Breast epithelium (tissue), 4 donors: ENCODE data around the gene KRTAP19-8. TPM values are rescaled to one million over a fixed set of nuclear protein-coding genes. Genes with fewer than 3 reads are reported as not detected.

Experiments
- DNase-seq, 2 donors: peaks; one replicate each; pipeline ENCODE4 v3.0.0-alpha.2; 2019; ENCODE audit warnings: low spot score in 2 of 2
- H3K27ac ChIP-seq, 2 donors: fragments of 200-600 bp; sonication (generic) in 1 of 2; one replicate each; pipeline ENCODE4 v1.5.1; 2016 to 2019; ENCODE audit warnings: mild to moderate bottlenecking in 1 of 2
- H3K27me3 ChIP-seq, 2 donors: fragments of 200-600 bp; sonication (generic) in 1 of 2; one replicate each; pipeline versions ENCODE4 v1.5.1 to v1.6.0; 2017 to 2019; ENCODE audit warnings: control low read depth in 1 of 2, mild to moderate bottlenecking in 1 of 2
- H3K36me3 ChIP-seq: fragments of 200-600 bp; one replicate; pipeline ENCODE4 v1.5.1; 2019
- H3K4me1 ChIP-seq, 2 donors: fragments of 200-600 bp; sonication (generic); one replicate each; pipeline ENCODE4 v1.5.1; 2016 to 2019; ENCODE audit warnings: control low read depth in 1 of 2
- H3K4me3 ChIP-seq, 3 donors: fragments of 200-600 bp; sonication (generic); 1 replicate in 2 of 3; 2 replicates in 1 of 3; pipeline ENCODE4 v1.5.1; 2016 to 2019; ENCODE audit warnings: mild to moderate bottlenecking in 3 of 3, moderate library complexity in 2 of 3
- H3K9me3 ChIP-seq, 2 donors: fragments of 200-600 bp; sonication (generic) in 1 of 2; one replicate each; pipeline ENCODE4 v1.5.1; 2016 to 2019; ENCODE audit warnings: control low read depth in 1 of 2
- POLR2A ChIP-seq: fragments of 450-650 bp; IDR thresholded peaks from one replicate; pipeline ENCODE4 v1.6.1; 2016; ENCODE audit warnings: antibody characterized with exemption, mild to moderate bottlenecking, moderate library complexity
- POLR2AphosphoS5 ChIP-seq, 3 donors: sonication (generic); formaldehyde crosslinking; IDR thresholded peaks; one replicate each; pipeline ENCODE4 v1.6.1; 2017; ENCODE audit warnings: antibody characterized with exemption in 3 of 3
- intact Hi-C: fragments of 100-400 bp; cut with DNase I; formaldehyde crosslinking; loops from one replicate; pipeline ENCODE4 v1.15.1; 2023; ENCODE audit warnings: low total_unique reads
- total RNA-seq, 3 donors: library from RNA; depleted of rRNA; stranded (reverse); fragments of >200 nt; gene quantifications; one replicate each; pipeline ENCODE4 v1.1.0, GENCODE V29; 2016
- TF ChIP-seq, protein P1 (sequence below), 3 donors: fragments of 450-650 bp; IDR thresholded peaks; one replicate each; pipeline ENCODE4 v1.5.1; 2016 to 2017; ENCODE audit warnings: antibody characterized with exemption in 3 of 3, mild to moderate bottlenecking in 3 of 3, moderate library complexity in 3 of 3

KRTAP19-8 gene, protein sequence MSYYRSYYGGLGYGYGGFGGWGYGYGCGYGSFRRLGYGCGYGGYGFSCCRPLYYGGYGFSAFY
- not detected for total RNA-seq

DNA sequence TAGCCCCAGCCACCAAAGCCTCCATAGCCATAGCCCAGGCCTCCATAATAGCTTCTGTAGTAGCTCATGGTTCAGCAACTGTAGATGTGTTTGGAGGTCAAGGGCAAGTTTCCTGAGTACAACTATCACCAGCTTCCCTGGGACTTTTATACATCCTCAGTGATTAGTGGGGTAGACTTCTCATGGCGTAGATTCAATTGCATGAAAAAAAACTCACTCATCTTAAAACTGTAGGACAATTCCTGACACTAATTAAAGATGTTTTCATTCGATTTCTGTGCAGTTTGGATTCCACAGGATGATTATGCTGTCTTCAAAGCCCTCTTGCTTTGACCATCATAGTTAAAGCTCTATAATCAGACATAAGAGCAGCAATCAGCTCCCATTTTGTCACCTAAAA lies at the start of gene KRTAP19-8:
Gene KRTAP19-8, minus strand, starts transcription at position 101 of the 400 bp plus-strand sequence. Its CDS starts 33 bp downstream, at position 68.
- Histone ChIP-seq H3K27ac (no peak within 1 kb of the TSS), H3K9me3 (peaks cover 0 to 5% of the 10 kb centered on the region in 2 donors), H3K4me1 (no peaks in the 10 kb centered on the region), H3K27me3 (no peaks in the 10 kb centered on the region), H3K4me3 (no peak within 1 kb of the TSS), H3K36me3 (no peaks in the 10 kb centered on the region)
- no peak for DNase-seq
- TF ChIP-seq POLR2AphosphoS5 (IDR thresholded peaks at IDR 0.05), result no peak
- TF ChIP-seq, protein P1, sequence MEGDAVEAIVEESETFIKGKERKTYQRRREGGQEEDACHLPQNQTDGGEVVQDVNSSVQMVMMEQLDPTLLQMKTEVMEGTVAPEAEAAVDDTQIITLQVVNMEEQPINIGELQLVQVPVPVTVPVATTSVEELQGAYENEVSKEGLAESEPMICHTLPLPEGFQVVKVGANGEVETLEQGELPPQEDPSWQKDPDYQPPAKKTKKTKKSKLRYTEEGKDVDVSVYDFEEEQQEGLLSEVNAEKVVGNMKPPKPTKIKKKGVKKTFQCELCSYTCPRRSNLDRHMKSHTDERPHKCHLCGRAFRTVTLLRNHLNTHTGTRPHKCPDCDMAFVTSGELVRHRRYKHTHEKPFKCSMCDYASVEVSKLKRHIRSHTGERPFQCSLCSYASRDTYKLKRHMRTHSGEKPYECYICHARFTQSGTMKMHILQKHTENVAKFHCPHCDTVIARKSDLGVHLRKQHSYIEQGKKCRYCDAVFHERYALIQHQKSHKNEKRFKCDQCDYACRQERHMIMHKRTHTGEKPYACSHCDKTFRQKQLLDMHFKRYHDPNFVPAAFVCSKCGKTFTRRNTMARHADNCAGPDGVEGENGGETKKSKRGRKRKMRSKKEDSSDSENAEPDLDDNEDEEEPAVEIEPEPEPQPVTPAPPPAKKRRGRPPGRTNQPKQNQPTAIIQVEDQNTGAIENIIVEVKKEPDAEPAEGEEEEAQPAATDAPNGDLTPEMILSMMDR (IDR thresholded peaks at IDR 0.05), result no peak
- no peak for TF ChIP-seq POLR2A
- intact Hi-C loops, result no loop called here

DNA sequence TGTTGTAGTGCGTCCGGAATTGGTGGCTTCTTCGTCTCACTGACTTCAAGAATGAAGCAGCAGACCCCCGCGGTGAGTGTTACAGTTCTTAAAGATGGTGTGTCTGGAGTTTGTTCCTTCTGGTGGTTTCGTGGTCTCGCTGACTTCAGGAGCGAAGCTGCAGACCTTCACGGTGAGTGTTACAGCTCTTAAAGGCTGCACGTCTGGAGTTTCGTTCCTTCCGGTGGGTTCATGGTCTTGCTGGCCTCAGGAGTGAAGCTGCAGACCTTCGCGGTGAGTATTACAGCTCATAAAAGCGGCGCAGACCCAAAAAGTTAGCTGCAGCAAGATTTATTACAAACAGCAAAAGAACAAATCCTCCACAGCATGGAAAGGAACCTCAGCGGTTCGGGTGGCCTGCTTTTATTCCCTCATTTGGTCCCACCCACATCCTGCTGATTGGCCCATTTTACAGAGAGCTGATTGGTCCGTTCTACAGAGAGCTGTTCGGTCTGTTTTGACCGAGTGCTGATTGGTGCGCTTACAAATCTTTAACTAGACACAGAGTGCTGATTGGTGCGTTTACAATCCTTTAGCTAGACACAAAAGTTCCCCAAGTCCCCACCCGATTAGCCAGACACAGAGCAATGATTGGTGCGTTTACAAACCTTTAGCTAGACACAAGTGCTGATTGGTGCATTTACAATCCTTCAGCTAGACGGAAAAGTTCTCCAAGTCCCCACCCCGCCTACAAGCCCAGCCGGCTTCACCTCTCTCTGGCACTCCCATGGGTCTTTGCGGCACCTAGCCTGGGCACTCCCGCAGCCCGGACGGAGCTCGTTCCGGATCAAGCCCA lies 49.6 kb upstream of the KRTAP19-8 start:
- DNase-seq, result no peak
- Histone ChIP-seq H3K27ac (no peak overlapping the region), H3K9me3 (no peaks in the 10 kb centered on the region), H3K27me3 (no peaks in the 10 kb centered on the region), H3K4me1 (no peaks in the 10 kb centered on the region), H3K4me3 (no peak overlapping the region), H3K36me3 (no peaks in the 10 kb centered on the region)
- intact Hi-C loops, result no loop called here
- TF ChIP-seq, protein P1 (IDR thresholded peaks at IDR 0.05), result no peak
- TF ChIP-seq POLR2AphosphoS5 (IDR thresholded peaks at IDR 0.05) (no peak), POLR2A (no peak)

DNA sequence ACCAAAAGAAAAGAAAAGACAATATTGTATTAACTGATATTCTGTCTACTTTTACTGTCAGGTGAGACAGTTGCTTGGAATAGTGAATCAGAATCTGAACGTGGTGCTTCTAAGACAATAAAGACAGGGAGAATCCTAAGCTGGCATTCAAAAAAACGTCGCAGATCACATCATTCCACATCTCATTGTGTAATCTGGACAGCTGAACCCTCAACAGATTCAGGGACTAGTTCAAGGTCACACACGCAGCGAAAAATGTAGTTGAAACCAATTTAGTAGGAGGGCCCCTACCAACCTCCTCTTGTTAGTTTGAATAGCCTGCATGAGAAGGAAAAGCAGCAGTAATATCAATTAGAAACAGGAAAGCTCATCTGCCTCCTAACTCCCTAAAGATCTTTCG lies 46.4 kb upstream of the KRTAP19-8 start:
- Histone ChIP-seq H3K27me3 (no peaks in the 10 kb centered on the region), H3K4me3 (no peak overlapping the region), H3K36me3 (no peaks in the 10 kb centered on the region), H3K4me1 (no peaks in the 10 kb centered on the region), H3K27ac (no peak overlapping the region), H3K9me3 (no peaks in the 10 kb centered on the region)
- intact Hi-C loops, result no loop called here
- TF ChIP-seq, protein P1 (IDR thresholded peaks at IDR 0.05), result no peak
- DNase-seq, result no peak

DNA sequence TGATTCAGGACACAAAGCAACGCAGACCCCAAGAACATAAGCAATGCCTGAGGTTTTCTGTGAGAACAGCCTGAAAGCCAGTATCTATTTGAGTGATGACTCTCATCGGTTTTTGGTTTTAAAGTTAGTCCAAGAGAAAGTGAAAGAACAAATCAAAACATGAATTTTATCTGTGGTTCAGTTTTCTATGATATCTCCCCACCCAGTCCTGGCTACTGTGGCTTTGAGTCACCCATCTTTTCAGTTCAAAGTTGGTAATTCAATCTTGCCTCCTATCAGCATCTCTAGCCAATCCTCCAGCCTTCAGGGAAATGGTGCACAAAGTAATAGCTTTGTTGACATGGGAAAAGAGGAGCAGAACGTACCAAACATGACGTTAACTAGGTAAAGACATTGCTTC lies 40.5 kb upstream of the KRTAP19-8 start:
- Histone ChIP-seq H3K9me3 (no peaks in the 10 kb centered on the region), H3K27me3 (no peaks in the 10 kb centered on the region), H3K4me3 (no peak overlapping the region), H3K36me3 (no peaks in the 10 kb centered on the region), H3K4me1 (no peaks in the 10 kb centered on the region), H3K27ac (no peak overlapping the region)
- no peak for DNase-seq
- TF ChIP-seq, protein P1 (IDR thresholded peaks at IDR 0.05), result no peak
- no peak for TF ChIP-seq POLR2A
- no peak for TF ChIP-seq POLR2AphosphoS5 (IDR thresholded peaks at IDR 0.05)
- intact Hi-C loops, result loop anchor here (2.0 kb wide), 1 partner anchor 56 kb away; no protein-coding TSS in a partner anchor

DNA sequence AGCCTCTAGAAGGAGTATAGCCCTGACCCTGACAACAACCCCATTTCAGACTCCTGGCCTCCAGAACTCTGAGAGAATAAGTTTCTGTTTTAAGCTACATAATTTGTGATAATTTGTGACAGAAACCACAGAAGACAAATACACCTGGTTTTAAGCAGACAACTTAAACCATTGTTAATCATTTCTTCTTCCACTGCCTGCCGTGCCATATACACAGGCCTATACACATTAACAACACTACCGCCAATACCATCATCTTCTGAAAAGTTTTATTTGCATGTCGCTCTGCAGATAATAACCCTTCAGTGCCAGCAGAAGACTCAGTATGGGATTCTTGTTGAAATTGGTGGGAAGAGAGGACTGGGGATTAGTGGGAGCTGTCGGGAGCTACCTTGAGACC lies 39.9 kb upstream of the KRTAP19-8 start:
- H3K4me1 ChIP-seq, result no peaks in the 10 kb centered on the region
- no peaks in the 10 kb centered on the region for H3K36me3 ChIP-seq
- DNase-seq, result no peak
- H3K4me3 ChIP-seq, result no peak overlapping the region
- no peak overlapping the region for H3K27ac ChIP-seq
- no peaks in the 10 kb centered on the region for H3K9me3 ChIP-seq
- intact Hi-C loops, result loop anchor here (2.0 kb wide), 1 partner anchor 57 kb away; no protein-coding TSS in a partner anchor
- H3K27me3 ChIP-seq, result no peaks in the 10 kb centered on the region
- TF ChIP-seq POLR2A, result no peak
- TF ChIP-seq, protein P1 (IDR thresholded peaks at IDR 0.05), result no peak
- TF ChIP-seq POLR2AphosphoS5 (IDR thresholded peaks at IDR 0.05), result no peak
